ENCODE data around the gene FBLN5. TPM values are rescaled to one million over a fixed set of nuclear protein-coding genes. Genes with fewer than 3 reads are reported as not detected.
A peak's percentile ranks its signal among the peaks of the same experiment; 100 is the strongest.
"Not testable (repeated sequence)": the region's sequence is repeated elsewhere in the genome, so short reads cannot be mapped to it uniquely, and the experiment has no call there.

Gene FBLN5
- total RNA-seq, 2 donors from 2014 or later: 3.7 to 6.6 TPM

- Mint-ChIP-seq H3K27me3 (no peaks in the 10 kb centered on the region), H3K27ac (no peak overlapping the region), H3K36me3 (ENCODE audit: low read depth) (peaks cover 4% of the 10 kb centered on the region), H3K4me3 (no peak overlapping the region), H3K4me1 (peaks cover 37% of the 10 kb centered on the region)
- H3K9me3 ChIP-seq (ENCODE audit: control insufficient read depth, low read length, poor library complexity, severe bottlenecking): peaks cover 2% of the 10 kb centered on the region
- no peak for ATAC-seq
- DNase-seq: no peak
Observed at GRCh38 chr14:91848504-91849001, 98.9 kb downstream of the FBLN5 start.

- H3K9me3 ChIP-seq (ENCODE audit: control insufficient read depth, low read length, poor library complexity, severe bottlenecking): no peaks in the 10 kb centered on the region
- ATAC-seq (no peak), DNase-seq (no peak)
- peaks cover 4% of the 10 kb centered on the region for H3K36me3 Mint-ChIP-seq (ENCODE audit: low read depth)
- peaks cover 36% of the 10 kb centered on the region for H3K4me1 Mint-ChIP-seq
- no peak overlapping the region for H3K4me3 Mint-ChIP-seq
- no peaks in the 10 kb centered on the region for H3K27me3 Mint-ChIP-seq
- no peak overlapping the region for H3K27ac Mint-ChIP-seq
Observed at GRCh38 chr14:91847693-91848092, 99.8 kb downstream of the FBLN5 start.

GRCh38 chr14:91845652-91846051 is 101.8 kb downstream of the FBLN5 start:
- Mint-ChIP-seq H3K36me3 (ENCODE audit: low read depth) (no peaks in the 10 kb centered on the region), H3K4me3 (no peak overlapping the region), H3K27ac (peak overlapping the region; percentile 66), H3K4me1 (peaks cover 44% of the 10 kb centered on the region), H3K27me3 (no peaks in the 10 kb centered on the region)
- no peaks in the 10 kb centered on the region for H3K9me3 ChIP-seq (ENCODE audit: control insufficient read depth, low read length, poor library complexity, severe bottlenecking)
- no peak for DNase-seq
- ATAC-seq: no peak

- H3K4me3 Mint-ChIP-seq; H3K27ac Mint-ChIP-seq; DNase-seq; ATAC-seq; H3K27me3 Mint-ChIP-seq; H3K9me3 ChIP-seq (ENCODE audit: control insufficient read depth, low read length, poor library complexity, severe bottlenecking); H3K36me3 Mint-ChIP-seq (ENCODE audit: low read depth): not testable (repeated sequence)
- H3K4me1 Mint-ChIP-seq: peaks cover 43% of the 10 kb centered on the region
Observed at GRCh38 chr14:91845056-91845455, 102.4 kb downstream of the FBLN5 start.

GRCh38 chr14:91844029-91844428 is 103.5 kb downstream of the FBLN5 start:
- peaks cover 42% of the 10 kb centered on the region for H3K4me1 Mint-ChIP-seq
- H3K9me3 ChIP-seq (ENCODE audit: control insufficient read depth, low read length, poor library complexity, severe bottlenecking): no peaks in the 10 kb centered on the region
- no peak overlapping the region for H3K4me3 Mint-ChIP-seq
- no peaks in the 10 kb centered on the region for H3K27me3 Mint-ChIP-seq
- ATAC-seq (no peak), DNase-seq (no peak)
- no peaks in the 10 kb centered on the region for H3K36me3 Mint-ChIP-seq (ENCODE audit: low read depth)
- peak overlapping the region; percentile 84 for H3K27ac Mint-ChIP-seq

GRCh38 chr14:91843437-91843836 is 104.1 kb downstream of the FBLN5 start:
- no peak for ATAC-seq
- Mint-ChIP-seq H3K4me1 (peaks cover 37% of the 10 kb centered on the region), H3K36me3 (ENCODE audit: low read depth) (no peaks in the 10 kb centered on the region)

GRCh38 chr14:91841065-91841464 is 106.4 kb downstream of the FBLN5 start:
- peaks cover 34% of the 10 kb centered on the region for H3K4me1 Mint-ChIP-seq
- no peak for DNase-seq
- H3K4me3 Mint-ChIP-seq: no peak overlapping the region
- no peaks in the 10 kb centered on the region for H3K9me3 ChIP-seq (ENCODE audit: control insufficient read depth, low read length, poor library complexity, severe bottlenecking)
- peak overlapping the region; percentile 84 for H3K27ac Mint-ChIP-seq
- H3K27me3 Mint-ChIP-seq: no peaks in the 10 kb centered on the region
- H3K36me3 Mint-ChIP-seq (ENCODE audit: low read depth): no peaks in the 10 kb centered on the region
- ATAC-seq: no peak

More at GRCh38 chr14:91843437-91843836, 104.1 kb downstream of the FBLN5 start:
- H3K27me3 Mint-ChIP-seq: no peaks in the 10 kb centered on the region
- H3K9me3 ChIP-seq (ENCODE audit: control insufficient read depth, low read length, poor library complexity, severe bottlenecking): no peaks in the 10 kb centered on the region
- no peak for DNase-seq
- H3K27ac Mint-ChIP-seq: peak overlapping the region; percentile 84
- no peak overlapping the region for H3K4me3 Mint-ChIP-seq

- DNase-seq (no peak), ATAC-seq (no peak)
- no peak overlapping the region for H3K4me3 Mint-ChIP-seq
- no peaks in the 10 kb centered on the region for H3K27me3 Mint-ChIP-seq
- peaks cover 40% of the 10 kb centered on the region for H3K4me1 Mint-ChIP-seq
- no peaks in the 10 kb centered on the region for H3K36me3 Mint-ChIP-seq (ENCODE audit: low read depth)
- no peaks in the 10 kb centered on the region for H3K9me3 ChIP-seq (ENCODE audit: control insufficient read depth, low read length, poor library complexity, severe bottlenecking)
- no peak overlapping the region for H3K27ac Mint-ChIP-seq
Observed at GRCh38 chr14:91839749-91840148, 107.7 kb downstream of the FBLN5 start.

- Mint-ChIP-seq H3K27ac (peak overlapping the region; percentile 81), H3K4me1 (peaks cover 44% of the 10 kb centered on the region), H3K36me3 (ENCODE audit: low read depth) (peaks cover 4% of the 10 kb centered on the region), H3K4me3 (peak overlapping the region; percentile 91), H3K27me3 (no peaks in the 10 kb centered on the region)
- no peak for DNase-seq
- no peaks in the 10 kb centered on the region for H3K9me3 ChIP-seq (ENCODE audit: control insufficient read depth, low read length, poor library complexity, severe bottlenecking)
- ATAC-seq: no peak
Observed at GRCh38 chr14:91837076-91837475, 110.4 kb downstream of the FBLN5 start.

GRCh38 chr14:91835920-91836843 is 111.3 kb downstream of the FBLN5 start:
- Mint-ChIP-seq H3K4me1 (peaks cover 43% of the 10 kb centered on the region), H3K27ac (peak overlapping the region; percentile 81), H3K27me3 (no peaks in the 10 kb centered on the region), H3K4me3 (peak overlapping the region; percentile 91), H3K36me3 (ENCODE audit: low read depth) (peaks cover 4% of the 10 kb centered on the region)
- DNase-seq (peak; percentile 70 to 95 (median 91)), ATAC-seq (peak; percentile 89)
- H3K9me3 ChIP-seq (ENCODE audit: control insufficient read depth, low read length, poor library complexity, severe bottlenecking): no peaks in the 10 kb centered on the region

GRCh38 chr14:91835197-91835919 is 112.1 kb downstream of the FBLN5 start:
- peaks cover 5% of the 10 kb centered on the region for H3K36me3 Mint-ChIP-seq (ENCODE audit: low read depth)
- H3K4me1 Mint-ChIP-seq: peaks cover 41% of the 10 kb centered on the region
- ATAC-seq (peak; percentile 14), DNase-seq (peak in 2 of 3 donors; percentile 10 to 13)
- H3K27ac Mint-ChIP-seq: peak overlapping the region; percentile 47
- H3K4me3 Mint-ChIP-seq: peak overlapping the region; percentile 91
- no peaks in the 10 kb centered on the region for H3K27me3 Mint-ChIP-seq
- no peaks in the 10 kb centered on the region for H3K9me3 ChIP-seq (ENCODE audit: control insufficient read depth, low read length, poor library complexity, severe bottlenecking)

- Mint-ChIP-seq H3K4me1 (peaks cover 45% of the 10 kb centered on the region), H3K4me3 (peak overlapping the region; percentile 73), H3K27ac (peak overlapping the region; percentile 47), H3K27me3 (no peaks in the 10 kb centered on the region), H3K36me3 (ENCODE audit: low read depth) (peaks cover 8% of the 10 kb centered on the region)
- no peak for DNase-seq
- H3K9me3 ChIP-seq (ENCODE audit: control insufficient read depth, low read length, poor library complexity, severe bottlenecking): no peaks in the 10 kb centered on the region
- ATAC-seq: no peak
Observed at GRCh38 chr14:91834571-91834970, 112.9 kb downstream of the FBLN5 start.

GRCh38 chr14:91831337-91831736 is 116.2 kb downstream of the FBLN5 start:
- Mint-ChIP-seq H3K27ac (peak overlapping the region; percentile 19), H3K4me3 (no peak overlapping the region), H3K36me3 (ENCODE audit: low read depth) (peaks cover 12% of the 10 kb centered on the region), H3K27me3 (no peaks in the 10 kb centered on the region), H3K4me1 (peaks cover 53% of the 10 kb centered on the region)
- DNase-seq (no peak), ATAC-seq (no peak)
- no peaks in the 10 kb centered on the region for H3K9me3 ChIP-seq (ENCODE audit: control insufficient read depth, low read length, poor library complexity, severe bottlenecking)

Measured in T-helper 17 cell (primary cell).